H1 (cell line): ENCODE data around the gene TLR4. TPM values are rescaled to one million over a fixed set of nuclear protein-coding genes. Genes with fewer than 3 reads are reported as not detected.
A peak's percentile ranks its signal among the peaks of the same experiment; 100 is the strongest.

Source experiments
- CTCF ChIA-PET: fragments of 300-600 bp; sonication (Branson Sonifier 250); formaldehyde crosslinking; loops from one replicate; lab custom pipeline; 2021; ENCODE audit not compliant: partially characterized antibody; lab: Charles Lee
- POLR2A ChIA-PET: fragments of 300-600 bp; sonication (Branson Sonifier 250); formaldehyde crosslinking; loops from one replicate; lab custom pipeline; 2021; ENCODE audit warnings: inconsistent platforms; ENCODE audit not compliant: partially characterized antibody; lab: Charles Lee
- DNase-seq, 2 experiments: peaks; one replicate each; pipeline versions ENCODE4 v3.0.0 to v3.0.0-alpha.2; 2010 to 2022; ENCODE audit warnings: low spot score in 2 of 2, low read depth in 1 of 2, mixed read lengths in 1 of 2
- FAIRE-seq: peaks from 2 replicates; lab custom pipeline; 2011; peaks lifted over from hg19 to GRCh38; lab: Jason Lieb, UNC
- H2AFZ ChIP-seq: 2 replicates; pipeline ENCODE4 v1.8.1; 2012; ENCODE audit warnings: low read length, inconsistent platforms
- H2AK5ac ChIP-seq: 2 replicates; pipeline ENCODE4 v1.6.1; 2013; ENCODE audit warnings: low read depth, low read length
- H2BK120ac ChIP-seq: replicated peaks from 2 replicates; pipeline ENCODE3; 2013; ENCODE audit warnings: low read depth, low read length, inconsistent platforms
- H2BK12ac ChIP-seq: 2 replicates; pipeline ENCODE4 v1.6.1; 2013; ENCODE audit warnings: low read depth, low read length
- H2BK15ac ChIP-seq: 2 replicates; pipeline ENCODE4 v1.6.1; 2013; ENCODE audit warnings: low read length
- H2BK20ac ChIP-seq: 2 replicates; pipeline ENCODE4 v1.6.1; 2013; ENCODE audit warnings: low read length
- H2BK5ac ChIP-seq: 2 replicates; pipeline ENCODE4 v1.6.1; 2013; ENCODE audit warnings: low read depth, low read length
- H3K14ac ChIP-seq: 2 replicates; pipeline ENCODE4 v1.6.1; 2013; ENCODE audit warnings: inconsistent platforms; ENCODE audit not compliant: insufficient read length
- H3K18ac ChIP-seq: 2 replicates; pipeline ENCODE4 v1.6.1; 2013; ENCODE audit warnings: low read length; ENCODE audit errors: extremely low read depth
- H3K23ac ChIP-seq: 2 replicates; pipeline ENCODE4 v1.6.1; 2013; ENCODE audit warnings: inconsistent platforms; ENCODE audit not compliant: insufficient read length
- H3K23me2 ChIP-seq: 2 replicates; pipeline ENCODE4 v1.6.1; 2013; ENCODE audit warnings: low read depth, low read length
- H3K27ac ChIP-seq: 2 replicates; pipeline ENCODE4 v1.6.1; 2011; ENCODE audit warnings: low read depth, low read length, inconsistent platforms
- H3K27me3 ChIP-seq, 4 experiments: replicated peaks in 1 of 4; 1 replicate in 1 of 4; 2 replicates in 3 of 4; pipeline versions ENCODE4 v1.6.1 to v1.8.1; 2011 to 2013; ENCODE audit warnings: low read length in 3 of 4, mild to moderate bottlenecking in 3 of 4, inconsistent platforms in 2 of 4, mixed read lengths in 2 of 4, moderate library complexity in 1 of 4; ENCODE audit not compliant: control insufficient read depth in 3 of 4, insufficient read depth in 3 of 4; ENCODE audit errors: extremely low read depth in 1 of 4
- H3K36me3 ChIP-seq, 4 experiments: 2 replicates each; pipeline versions ENCODE4 v1.6.1 to v1.8.1; 2011 to 2013; ENCODE audit warnings: mild to moderate bottlenecking in 4 of 4, low read length in 3 of 4, moderate library complexity in 2 of 4, control low read depth in 1 of 4, inconsistent platforms in 1 of 4; ENCODE audit not compliant: insufficient read depth in 4 of 4, control insufficient read depth in 2 of 4
- H3K4ac ChIP-seq: replicated peaks from 2 replicates; pipeline ENCODE3; 2013; ENCODE audit warnings: low read length, low read depth, mixed read lengths, inconsistent platforms; ENCODE audit not compliant: insufficient read length
- H3K4me1 ChIP-seq, 4 experiments: replicated peaks in 1 of 4; 1 replicate in 1 of 4; 2 replicates in 3 of 4; pipeline versions ENCODE4 v1.6.1 to v1.8.1; 2011 to 2013; ENCODE audit warnings: low read length in 3 of 4, inconsistent platforms in 2 of 4, mixed read lengths in 1 of 4; ENCODE audit not compliant: insufficient read depth in 4 of 4, control insufficient read depth in 3 of 4
- H3K4me2 ChIP-seq, 2 experiments: 2 replicates each; pipeline versions ENCODE4 v1.6.1 to v1.8.1; 2011 to 2013; ENCODE audit warnings: low read depth in 2 of 2, low read length in 2 of 2, control low read depth in 1 of 2, inconsistent platforms in 1 of 2, mild to moderate bottlenecking in 1 of 2; ENCODE audit not compliant: insufficient read depth in 1 of 2
- H3K4me3 ChIP-seq, 4 experiments: fragments of 200-600, 300-600 bp in 1 of 4; sonication (generic), shearing (Covaris generic), sonication (Bioruptor Twin) in 1 of 4; 2 replicates each; pipeline versions ENCODE4 v1.5.1 to v1.8.1; 2011 to 2016; ENCODE audit warnings: low read length in 4 of 4, low read depth in 3 of 4, control low read depth in 2 of 4, inconsistent platforms in 2 of 4, mild to moderate bottlenecking in 2 of 4, mixed read lengths in 1 of 4, moderate library complexity in 1 of 4; ENCODE audit not compliant: insufficient read depth in 2 of 4; ENCODE audit errors: extremely low read depth in 1 of 4
- H3K56ac ChIP-seq: replicated peaks from 2 replicates; pipeline ENCODE3; 2013; ENCODE audit warnings: low read depth, mild to moderate bottlenecking, mixed read lengths, low read length, inconsistent platforms; ENCODE audit not compliant: insufficient read length
- H3K79me1 ChIP-seq: 2 replicates; pipeline ENCODE4 v1.6.1; 2013; ENCODE audit warnings: low read depth, low read length, control low read depth
- H3K79me2 ChIP-seq, 2 experiments: 2 replicates each; pipeline versions ENCODE4 v1.6.1 to v1.8.1; 2012 to 2013; ENCODE audit warnings: low read length in 2 of 2, mild to moderate bottlenecking in 2 of 2, inconsistent platforms in 1 of 2; ENCODE audit not compliant: insufficient read depth in 2 of 2, control insufficient read depth in 1 of 2
- H3K9ac ChIP-seq, 4 experiments: replicated peaks in 1 of 4; 1 replicate in 1 of 4; 2 replicates in 3 of 4; pipeline versions ENCODE4 v1.6.1 to v1.8.1; 2011 to 2013; ENCODE audit warnings: low read depth in 3 of 4, low read length in 3 of 4, control low read depth in 2 of 4, mild to moderate bottlenecking in 2 of 4, moderate library complexity in 2 of 4, inconsistent platforms in 1 of 4; ENCODE audit errors: extremely low read depth in 1 of 4
- H3K9me3 ChIP-seq, 2 experiments: 2 replicates each; pipeline versions ENCODE4 v1.6.1 to v1.8.1; 2012 to 2013; ENCODE audit warnings: mild to moderate bottlenecking in 2 of 2, moderate library complexity in 2 of 2, control low read depth in 1 of 2, inconsistent platforms in 1 of 2, low read depth in 1 of 2, low read length in 1 of 2, mixed read lengths in 1 of 2; ENCODE audit not compliant: insufficient read depth in 2 of 2
- H4K20me1 ChIP-seq, 2 experiments: replicated peaks in 1 of 2; 2 replicates each; pipeline versions ENCODE3 to v1.8.1; 2011 to 2013; ENCODE audit warnings: inconsistent platforms in 2 of 2, low read length in 2 of 2, mild to moderate bottlenecking in 1 of 2; ENCODE audit not compliant: insufficient read depth in 2 of 2, control insufficient read depth in 1 of 2
- H4K5ac ChIP-seq: 2 replicates; pipeline ENCODE4 v1.6.1; 2013; ENCODE audit warnings: low read length, low read depth, mixed read lengths, inconsistent platforms; ENCODE audit not compliant: insufficient read length
- H4K8ac ChIP-seq: 2 replicates; pipeline ENCODE4 v1.8.0; 2013; ENCODE audit warnings: mild to moderate bottlenecking, moderate library complexity, low read length, inconsistent platforms; ENCODE audit not compliant: insufficient read depth; ENCODE audit errors: extremely low read depth
- H4K91ac ChIP-seq: replicated peaks from 2 replicates; pipeline ENCODE3; 2013; ENCODE audit warnings: low read length, mixed read lengths, inconsistent platforms; ENCODE audit not compliant: insufficient read length
- SUZ12 ChIP-seq: fragments of 200-600 bp; sonication (generic); IDR thresholded peaks from 2 replicates; pipeline ENCODE4 v1.6.1; 2012; ENCODE audit warnings: mild to moderate bottlenecking, inconsistent platforms, low read length, moderate library complexity, mixed read lengths
- TCF12 ChIP-seq: IDR thresholded peaks from 2 replicates; pipeline ENCODE4 v1.6.1; 2011; ENCODE audit warnings: low read depth, mild to moderate bottlenecking, low read length
- WGBS, 2 experiments: shearing (Covaris generic) in 1 of 2; methylation state at CpG; one replicate each; pipeline versions ENCODE4 v1.1.6 to v1.1.7; 2013 to 2015; ENCODE audit warnings: low lambda C conversion rate in 2 of 2, mixed read lengths in 2 of 2, inconsistent platforms in 1 of 2, low coverage in 1 of 2, missing lambda C conversion rate in 1 of 2; ENCODE audit not compliant: insufficient replicate concordance in 2 of 2, insufficient coverage in 1 of 2, insufficient read length in 1 of 2; ENCODE audit errors: extremely low coverage in 1 of 2, missing lambda C conversion rate in 1 of 2; 5-methylcytosine and 5-hydroxymethylcytosine counted together
- polyA plus RNA-seq, 7 experiments: library from polyadenylated mRNA; depleted of rRNA in 3 of 7; stranded (reverse) in 5 of 7; unstranded in 2 of 7; fragments of >200 nt in 5 of 7; fragments of 200-250 nt in 2 of 7; gene quantifications; 1 replicate in 5 of 7; 2 replicates in 1 of 7; 4 replicates in 1 of 7; pipeline versions ENCODE4 v1.2.1 to v1.2.3, GENCODE V29; 2011 to 2013; ENCODE audit warnings: missing spikeins in 2 of 7, mixed read lengths in 2 of 7
- total RNA-seq: library from RNA; stranded (reverse); fragmentation: NEBNext Ultra II Directional; extraction: Animal tissue kit (Norgen Biotek cat#: 25700); gene quantifications from 2 replicates; pipeline ENCODE4 v1.2.1, GENCODE V29; 2021

The TLR4 gene
- total and polyA plus RNA-seq, 2 of the 8 experiments (the other 6 are each of a cell fraction or from before 2014, with no cell fraction given): 0.02 to 0.17 TPM

GRCh38 chr9:117687532-117687931 is 16.7 kb upstream of the TLR4 start:
- no peak overlapping the region for H3K14ac ChIP-seq
- H4K5ac ChIP-seq: no peak overlapping the region
- H2BK15ac ChIP-seq: no peak overlapping the region
- no peaks in the 10 kb centered on the region for H3K79me2 ChIP-seq
- no peaks in the 10 kb centered on the region for H3K79me1 ChIP-seq
- H2BK20ac ChIP-seq: no peak overlapping the region
- H3K4me3 ChIP-seq: no peak overlapping the region
- H3K36me3 ChIP-seq: no peaks in the 10 kb centered on the region
- DNase-seq (no peak), FAIRE-seq (no peak)
- no peaks in the 10 kb centered on the region for H3K9me3 ChIP-seq
- WGBS, 2 experiments: 73% methylated on average over 2 of the region's 2 CpGs; no CpG with 5 or more reads in 1 of the 2 experiments
- H4K91ac ChIP-seq: no peak overlapping the region
- H2BK5ac ChIP-seq: no peak overlapping the region
- H3K9ac ChIP-seq: no peak overlapping the region
- no peak overlapping the region for H3K56ac ChIP-seq
- CTCF ChIA-PET: interaction anchor here (1.0 to 1.3 kb wide), 2 partner anchors 15 to 92 kb away, joined by 3 read pairs; no protein-coding TSS in a partner anchor
- H2BK120ac ChIP-seq: no peak overlapping the region
- H3K27me3 ChIP-seq: no peaks in the 10 kb centered on the region
- H4K20me1 ChIP-seq: no peaks in the 10 kb centered on the region
- H3K4ac ChIP-seq: no peak overlapping the region
- no peak overlapping the region for H2BK12ac ChIP-seq
- H3K27ac ChIP-seq: no peak overlapping the region
- H3K4me1 ChIP-seq: no peaks in the 10 kb centered on the region
- H3K4me2 ChIP-seq: no peak overlapping the region
- no peak overlapping the region for H3K23ac ChIP-seq
- H3K23me2 ChIP-seq: no peaks in the 10 kb centered on the region
- H2AK5ac ChIP-seq: no peak overlapping the region
- H3K18ac ChIP-seq: no peak overlapping the region
- no peak overlapping the region for H2AFZ ChIP-seq
- POLR2A ChIA-PET: no interaction called here
- H4K8ac ChIP-seq: no peak overlapping the region
- TF ChIP-seq TCF12: 0 out of 2 replicates have a peak, but pooled peaks have one; percentile 60
- TF ChIP-seq SUZ12: no peak
